HG02840 (cell line): ENCODE results near the gene PARD3.
"Not testable (repeated sequence)": the region's sequence is repeated elsewhere in the genome, so short reads cannot be mapped to it uniquely, and the experiment has no call there.

Experiments used
- ATAC-seq: cut with Tn5 transposase; IDR thresholded peaks from one replicate; pipeline ENCODE4 v1.9.1; 2021; ENCODE audit warnings: mild to moderate bottlenecking, moderate library complexity, moderate number of reproducible peaks; ENCODE audit not compliant: unreplicated experiment, low FRiP score

Gene PARD3

GRCh38 chr10:34454590-34455261, 360.4 kb downstream of the PARD3 start:
- no peak for ATAC-seq

GRCh38 chr10:34449836-34450235, 365.3 kb downstream of the PARD3 start:
- ATAC-seq: no peak

- no peak for ATAC-seq
Observed at GRCh38 chr10:34446049-34446448, 369.0 kb downstream of the PARD3 start.

DNA sequence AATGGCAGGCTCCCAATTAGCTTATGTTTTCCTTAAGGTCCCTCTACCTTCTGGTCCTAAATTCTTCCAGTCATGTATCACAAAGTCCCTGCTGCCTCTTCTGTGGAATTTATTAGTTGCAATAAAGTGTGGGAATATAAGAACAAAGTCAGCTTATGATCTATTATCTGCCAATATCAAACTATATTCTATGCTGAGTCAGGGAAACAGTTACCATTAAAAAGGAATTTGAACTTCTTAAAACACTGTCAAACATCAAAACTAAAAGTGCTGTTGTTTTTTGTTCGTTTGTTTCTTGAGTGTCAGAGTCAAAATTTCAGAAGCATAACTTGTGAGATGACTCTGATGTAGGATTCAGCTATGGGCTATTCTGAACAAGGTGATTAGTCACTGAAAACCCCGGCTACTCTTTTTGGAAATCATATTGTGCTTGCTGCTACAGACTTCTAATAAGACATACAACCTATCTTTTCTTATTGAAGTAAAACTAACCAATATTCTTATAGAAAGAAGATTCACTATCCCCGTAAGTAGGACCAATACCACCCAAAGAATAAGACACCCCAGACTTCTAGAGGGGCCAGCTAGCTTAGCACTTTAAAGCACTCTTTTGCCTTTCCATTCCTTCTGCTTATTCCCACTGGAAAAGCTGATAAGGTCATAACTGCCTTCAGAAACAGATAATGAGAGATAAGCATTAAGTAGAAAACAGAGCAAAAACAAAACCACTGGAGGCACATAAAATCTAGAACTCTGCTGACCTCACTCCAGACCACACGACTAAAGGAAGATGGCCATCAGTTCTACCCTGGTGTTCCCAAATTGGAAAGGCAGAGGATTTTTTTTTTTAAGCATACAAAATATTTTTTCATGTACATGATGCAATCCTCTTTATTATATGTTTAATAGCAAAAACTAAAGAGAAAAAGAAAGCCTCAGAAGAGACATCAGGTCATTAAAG, 370.6 kb downstream of the PARD3 start:
- ATAC-seq: no peak

- not testable (repeated sequence) for ATAC-seq
Observed at GRCh38 chr10:34439386-34439785, 375.7 kb downstream of the PARD3 start.

GRCh38 chr10:34438741-34439140, 376.4 kb downstream of the PARD3 start:
- ATAC-seq: no peak

DNA sequence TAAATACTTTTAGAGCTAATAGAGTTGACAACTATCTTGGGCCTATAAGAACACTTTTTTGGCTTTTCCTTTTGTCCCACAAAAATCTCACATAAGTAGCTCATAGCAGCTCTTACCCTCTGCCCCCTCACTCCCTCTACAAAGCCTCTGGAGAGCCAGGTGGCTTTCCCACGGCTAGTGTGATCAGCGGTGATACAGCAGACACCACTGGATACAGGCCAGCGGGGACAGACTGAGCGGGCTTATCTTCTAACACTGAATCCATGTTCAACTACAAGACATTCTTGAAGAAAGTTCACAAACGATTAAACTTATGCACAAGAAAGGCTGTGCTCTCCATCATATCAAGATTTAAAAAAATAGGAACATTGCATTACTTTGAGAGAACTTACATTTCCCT, 377.2 kb downstream of the PARD3 start:
- ATAC-seq: no peak

DNA sequence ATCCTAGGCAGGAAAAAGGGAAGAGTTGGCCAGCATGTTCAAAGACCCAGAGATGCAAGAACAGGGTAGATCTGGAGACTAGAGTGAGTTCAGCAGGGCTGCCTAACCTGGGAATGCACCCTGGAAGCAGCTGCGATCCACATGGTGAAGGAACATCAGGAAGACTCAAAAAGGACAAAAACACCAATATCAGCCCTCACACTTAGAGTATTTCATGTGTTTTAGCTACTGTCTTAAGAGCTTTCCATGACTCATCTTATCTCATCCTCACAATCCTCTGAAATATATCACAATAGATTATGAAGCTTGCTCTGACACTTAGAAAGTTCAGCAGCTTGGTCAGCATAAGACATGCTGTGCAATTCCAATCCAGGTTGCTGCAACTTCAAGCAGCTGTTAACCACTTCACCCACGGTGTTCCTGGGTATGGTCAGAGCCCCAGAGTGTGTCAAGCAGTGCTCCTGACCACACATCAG, 380.9 kb downstream of the PARD3 start:
- no peak for ATAC-seq

- no peak for ATAC-seq
Observed at GRCh38 chr10:34433241-34434076, 381.6 kb downstream of the PARD3 start.

GRCh38 chr10:34432589-34432988, 382.5 kb downstream of the PARD3 start:
- no peak for ATAC-seq

DNA sequence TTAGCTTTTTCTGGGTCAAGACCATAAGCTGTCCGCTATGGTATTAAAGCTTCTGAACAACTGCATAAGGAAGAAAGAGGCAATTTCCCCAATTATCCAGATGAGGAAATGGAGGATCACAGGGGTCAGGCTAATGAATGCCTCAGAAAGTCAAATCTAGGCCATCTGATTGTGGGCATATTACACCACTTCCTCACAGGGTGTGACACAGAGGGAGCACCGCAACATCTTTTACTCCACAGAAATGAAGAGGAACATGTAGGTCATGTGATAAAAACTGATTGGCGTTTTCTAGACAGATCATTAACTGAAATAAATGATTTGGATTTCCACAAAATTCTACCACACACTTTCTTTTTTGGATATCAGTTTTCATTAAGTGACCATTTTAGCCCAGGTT, 384.4 kb downstream of the PARD3 start:
- no peak for ATAC-seq

DNA sequence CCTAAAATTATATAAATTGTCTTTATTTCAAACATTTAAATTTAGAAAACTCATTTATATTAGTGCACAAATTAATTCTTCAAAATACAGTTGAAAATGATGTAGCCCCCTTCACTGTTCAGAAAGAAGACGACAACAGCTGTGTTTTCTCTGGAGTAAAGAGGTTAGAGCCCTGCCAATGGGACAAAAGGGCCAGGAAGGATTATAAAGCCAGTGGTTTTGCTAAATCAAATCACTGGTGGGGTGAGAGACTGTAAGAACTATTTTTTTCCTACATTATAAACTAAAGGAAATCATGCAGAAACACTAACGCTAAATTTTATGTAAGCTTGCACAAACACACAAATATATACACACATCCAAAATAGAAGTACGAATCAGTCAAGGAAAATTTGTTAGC, 386.6 kb downstream of the PARD3 start:
- no peak for ATAC-seq

DNA sequence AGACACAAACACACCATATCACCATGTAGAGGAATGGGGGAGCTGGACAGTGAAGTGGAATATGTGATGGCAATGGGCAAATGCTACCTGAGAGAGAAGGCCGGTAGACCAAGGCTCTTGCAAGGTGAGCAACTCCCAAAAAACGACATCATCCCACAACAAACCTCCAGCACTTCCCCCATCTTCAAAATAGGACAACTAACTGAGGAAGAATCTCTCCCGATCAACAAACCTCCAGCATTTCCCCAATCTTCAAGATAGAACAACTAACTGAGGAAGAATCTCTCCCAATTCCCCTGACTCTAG, 387.2 kb downstream of the PARD3 start:
- no peak for ATAC-seq

DNA sequence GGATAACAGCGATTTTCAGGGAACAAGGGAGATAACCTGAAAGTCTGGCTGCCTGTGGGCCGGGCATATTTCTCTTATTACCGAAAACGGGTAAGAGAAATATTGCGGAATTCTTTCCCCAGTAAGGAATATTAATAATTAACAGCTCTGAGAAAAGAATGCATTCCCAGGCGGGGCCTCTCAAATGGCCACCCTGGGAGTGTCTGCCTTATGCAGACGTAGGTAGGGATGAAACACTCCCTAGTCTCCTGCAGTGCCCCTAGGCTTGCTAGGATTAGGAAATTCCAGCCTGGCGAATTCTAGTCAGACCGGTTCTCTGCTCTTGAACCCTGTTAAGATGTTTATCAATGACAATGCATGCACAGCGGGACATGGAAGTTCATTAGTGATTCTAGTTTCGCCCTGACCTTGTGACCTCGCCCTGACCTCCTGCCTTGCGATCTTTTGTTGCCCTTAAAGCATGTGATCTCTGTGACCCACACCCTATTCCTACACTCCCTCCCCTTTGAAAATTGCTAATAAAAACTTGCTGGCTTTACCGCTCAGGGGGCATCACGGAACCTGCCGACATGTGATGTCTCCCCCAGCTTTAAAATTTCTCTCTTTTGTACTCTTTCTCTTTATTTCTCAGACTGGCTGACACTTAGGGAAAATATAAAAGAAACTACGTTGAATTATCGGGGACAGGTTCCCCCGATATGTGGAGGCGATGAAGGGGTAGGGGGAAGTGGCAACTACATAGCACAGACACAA, 387.8 kb downstream of the PARD3 start:
- ATAC-seq: not testable (repeated sequence)

GRCh38 chr10:34426538-34427157, 388.4 kb downstream of the PARD3 start:
- not testable (repeated sequence) for ATAC-seq

- no peak for ATAC-seq
Observed at GRCh38 chr10:34426041-34426440, 389.1 kb downstream of the PARD3 start.

- ATAC-seq: no peak
Observed at GRCh38 chr10:34423673-34424625, 391.1 kb downstream of the PARD3 start.

DNA sequence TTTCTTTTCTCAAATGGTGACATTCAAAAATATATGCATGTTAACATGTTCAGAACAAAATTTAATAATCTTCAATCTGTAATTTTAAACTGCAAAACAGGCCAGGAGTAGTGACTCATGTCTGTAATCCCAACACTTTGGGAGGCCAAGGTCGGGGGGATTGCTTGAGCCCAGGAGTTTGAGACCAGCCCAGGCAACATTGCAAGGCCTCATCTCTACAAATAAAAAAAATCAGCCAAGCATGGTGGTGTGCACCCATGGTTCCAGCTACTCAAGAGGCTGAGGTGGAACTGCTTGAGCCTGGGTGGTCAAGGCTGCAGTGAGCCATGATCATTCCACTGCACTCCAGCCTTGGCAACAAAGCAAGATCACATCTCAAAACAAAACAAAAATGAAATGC, 394.3 kb downstream of the PARD3 start:
- no peak for ATAC-seq

- no peak for ATAC-seq
Observed at GRCh38 chr10:34420273-34420672, 394.8 kb downstream of the PARD3 start.
